NCI-H774 (cell line): Measurements from ENCODE around the gene BCKDHB.
"Not testable (repeated sequence)": the region's sequence is repeated elsewhere in the genome, so short reads cannot be mapped to it uniquely, and the experiment has no call there.

Experiments
- DNase-seq: peaks from one replicate; lab custom pipeline; 2025; lab: John Stamatoyannopoulos, UW

BCKDHB gene

GRCh38 chr6:80209430-80209829 is 103.0 kb downstream of the BCKDHB start:
- no peak for DNase-seq

GRCh38 chr6:80210618-80211017 is 104.1 kb downstream of the BCKDHB start:
- no peak for DNase-seq

- DNase-seq, result no peak
These were observed 104.8 kb downstream of the BCKDHB start for GRCh38 chr6:80211286-80211685.

- DNase-seq, result not testable (repeated sequence)
These were observed 105.4 kb downstream of the BCKDHB start for GRCh38 chr6:80211890-80212289.

- peak; percentile 66 for DNase-seq
These were observed 108.1 kb downstream of the BCKDHB start for GRCh38 chr6:80214436-80215022.

- no peak for DNase-seq
These were observed 108.6 kb downstream of the BCKDHB start for GRCh38 chr6:80215063-80215462.

GRCh38 chr6:80217794-80218193 is 111.3 kb downstream of the BCKDHB start:
- no peak for DNase-seq

GRCh38 chr6:80223743-80224212 is 117.3 kb downstream of the BCKDHB start:
- DNase-seq, result no peak

- no peak for DNase-seq
These were observed 119.7 kb downstream of the BCKDHB start for GRCh38 chr6:80226151-80226550.

- DNase-seq, result no peak
These were observed 120.2 kb downstream of the BCKDHB start for GRCh38 chr6:80226699-80227098.

- no peak for DNase-seq
These were observed 121.2 kb downstream of the BCKDHB start for GRCh38 chr6:80227545-80228105.

GRCh38 chr6:80233262-80233661 is 126.8 kb downstream of the BCKDHB start:
- no peak for DNase-seq

GRCh38 chr6:80233958-80234357 is 127.5 kb downstream of the BCKDHB start:
- no peak for DNase-seq

- DNase-seq, result no peak
These were observed 127.9 kb downstream of the BCKDHB start for GRCh38 chr6:80234401-80234800.

GRCh38 chr6:80234908-80235307 is 128.4 kb downstream of the BCKDHB start:
- no peak for DNase-seq

GRCh38 chr6:80235647-80236046 is 129.2 kb downstream of the BCKDHB start:
- no peak for DNase-seq

GRCh38 chr6:80238754-80239153 is 132.3 kb downstream of the BCKDHB start:
- DNase-seq, result not testable (repeated sequence)

GRCh38 chr6:80245043-80245442 is 138.6 kb downstream of the BCKDHB start:
- DNase-seq, result no peak

- DNase-seq, result no peak
These were observed 143.4 kb downstream of the BCKDHB start for GRCh38 chr6:80249897-80250296.

GRCh38 chr6:80250391-80250997 is 144.0 kb downstream of the BCKDHB start:
- DNase-seq, result no peak

GRCh38 chr6:80251321-80251720 is 144.8 kb downstream of the BCKDHB start:
- no peak for DNase-seq

GRCh38 chr6:80254716-80255115 is 148.2 kb downstream of the BCKDHB start:
- DNase-seq, result no peak

- no peak for DNase-seq
These were observed 150.2 kb downstream of the BCKDHB start for GRCh38 chr6:80256691-80257090.

GRCh38 chr6:80259118-80259517 is 152.6 kb downstream of the BCKDHB start:
- no peak for DNase-seq
